DMS 273 treated with DMSO at 0.1 percent for 48 hours (cell line): ENCODE measurements around the gene RAB11FIP4.

Experiments used
- DNase-seq: peaks from one replicate; lab custom pipeline; 2025; lab: John Stamatoyannopoulos, UW

RAB11FIP4 gene

DNA sequence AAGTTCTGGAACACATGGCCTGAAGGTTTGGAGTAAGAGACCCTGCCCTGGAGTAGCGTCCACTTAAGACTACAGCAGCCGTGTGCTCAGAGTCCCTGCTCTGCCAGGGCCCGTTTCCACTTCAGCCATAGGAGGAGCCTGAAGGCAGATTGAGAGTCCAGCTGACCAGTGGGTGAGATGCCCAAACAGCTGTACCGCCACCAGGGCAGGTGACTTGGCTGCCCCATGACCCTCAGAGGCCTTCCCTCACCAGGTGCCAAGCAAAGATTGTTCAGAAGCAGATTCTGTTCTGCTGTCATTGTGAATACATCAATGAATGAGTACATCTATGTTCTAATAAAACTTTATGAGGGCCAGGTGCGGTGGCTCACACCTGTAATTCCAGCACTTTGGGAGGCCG lies 178.8 kb downstream of the RAB11FIP4 start:
- DNase-seq = no peak

DNA sequence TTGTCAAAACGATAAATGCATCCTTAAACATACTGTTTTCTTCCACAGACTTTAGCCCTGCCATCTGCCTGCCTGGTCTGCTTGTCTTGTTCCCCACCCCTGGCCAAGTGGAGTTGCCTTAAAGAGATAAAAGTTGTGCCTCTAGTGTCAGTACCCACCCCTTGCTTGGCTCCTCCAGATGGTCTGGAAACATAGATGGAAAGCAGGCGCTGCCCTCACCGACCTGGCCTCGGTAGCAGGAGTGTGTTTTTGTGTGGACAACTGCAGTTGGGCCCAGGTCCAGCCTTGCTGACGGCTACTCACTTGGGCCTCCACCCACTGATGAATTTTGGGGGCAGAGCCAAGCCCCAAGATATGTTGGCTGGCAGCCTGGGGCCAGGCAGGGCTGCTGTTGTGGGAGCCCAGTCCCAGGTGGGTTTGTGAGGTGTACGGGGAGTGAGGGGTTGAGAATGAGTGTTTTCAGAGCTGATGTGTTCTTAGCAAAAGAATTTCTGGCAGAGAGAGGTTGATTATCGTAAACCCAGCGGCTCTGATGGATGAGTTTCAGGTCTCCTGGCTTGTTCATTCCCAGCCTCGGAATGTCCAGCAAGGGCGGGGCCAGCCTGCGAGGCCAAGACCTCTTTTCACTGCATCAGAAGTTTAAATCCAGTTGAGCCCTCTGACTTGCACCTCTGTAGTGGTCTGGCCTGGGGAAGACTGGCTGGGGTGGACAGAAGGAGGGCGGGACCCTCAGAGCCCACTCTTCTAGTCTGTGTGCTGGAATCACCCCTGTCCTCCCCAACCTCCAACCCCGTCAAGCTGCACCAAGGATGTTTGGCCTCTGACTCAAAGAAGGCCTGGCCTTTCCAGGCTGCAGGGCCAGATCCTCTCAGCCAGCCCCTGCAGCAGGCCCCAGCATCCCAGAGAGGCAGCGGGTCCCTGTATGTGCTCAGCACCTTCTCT lies 179.7 kb downstream of the RAB11FIP4 start:
- peak; percentile 69 for DNase-seq

DNA sequence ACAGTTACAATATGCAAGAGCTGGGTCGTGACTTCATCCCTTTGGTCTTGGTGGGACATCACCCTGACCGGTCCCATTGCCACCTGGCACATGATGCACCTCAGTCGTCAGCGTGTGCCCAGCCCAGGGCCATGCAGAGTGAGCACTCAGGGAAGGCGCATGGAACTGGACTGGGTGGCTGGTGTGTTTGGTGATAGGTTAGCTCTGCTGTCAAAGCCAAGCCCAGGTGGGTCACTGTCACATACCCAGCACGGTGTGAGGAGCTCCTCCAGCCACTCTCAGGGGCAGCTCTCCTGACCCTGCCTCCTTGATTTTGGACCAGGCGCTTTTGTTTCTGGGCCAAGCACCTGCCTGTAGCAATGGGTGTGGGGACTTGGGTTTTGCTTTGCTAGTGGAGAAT lies 180.9 kb downstream of the RAB11FIP4 start:
- DNase-seq = no peak

DNA sequence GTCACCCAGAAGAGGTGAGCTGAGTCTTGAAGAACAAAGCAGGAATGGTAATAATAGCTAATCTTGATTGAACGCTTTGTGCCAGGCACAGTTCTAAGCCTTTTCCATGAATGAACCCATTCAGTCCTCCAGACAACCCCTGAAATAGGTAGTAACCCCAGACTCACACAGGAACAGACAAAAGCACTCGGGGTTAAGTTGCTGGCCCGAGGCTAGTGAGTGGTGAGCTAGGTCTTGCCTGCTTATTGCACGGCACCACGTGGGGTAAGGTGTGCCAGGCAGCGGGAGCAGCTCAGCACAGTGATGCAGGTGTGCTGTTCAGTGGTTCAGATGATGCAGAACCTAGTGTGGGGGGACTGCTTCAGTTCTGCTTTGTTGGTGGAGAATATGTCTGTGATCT lies 181.6 kb downstream of the RAB11FIP4 start:
- DNase-seq = no peak

DNA sequence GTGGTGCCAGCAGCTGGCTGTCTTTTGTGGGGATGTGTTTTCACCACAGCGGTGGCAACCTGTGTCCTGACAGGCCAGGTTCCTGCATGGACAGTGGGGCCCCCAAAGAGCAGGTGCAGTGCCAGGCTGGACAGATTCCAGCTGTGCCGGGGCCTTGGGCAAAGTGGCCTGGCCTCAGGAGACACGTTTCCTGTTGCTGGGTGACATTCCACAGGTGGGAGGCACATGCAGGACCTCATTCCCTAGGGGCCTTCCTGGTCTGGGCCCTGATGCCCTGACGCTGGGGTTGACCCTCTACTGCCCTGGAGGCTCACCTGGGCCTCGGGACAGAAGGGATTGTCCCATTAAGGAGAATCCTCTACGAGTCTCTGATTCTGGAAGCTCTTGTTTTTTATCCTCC lies 182.4 kb downstream of the RAB11FIP4 start:
- DNase-seq = no peak

DNA sequence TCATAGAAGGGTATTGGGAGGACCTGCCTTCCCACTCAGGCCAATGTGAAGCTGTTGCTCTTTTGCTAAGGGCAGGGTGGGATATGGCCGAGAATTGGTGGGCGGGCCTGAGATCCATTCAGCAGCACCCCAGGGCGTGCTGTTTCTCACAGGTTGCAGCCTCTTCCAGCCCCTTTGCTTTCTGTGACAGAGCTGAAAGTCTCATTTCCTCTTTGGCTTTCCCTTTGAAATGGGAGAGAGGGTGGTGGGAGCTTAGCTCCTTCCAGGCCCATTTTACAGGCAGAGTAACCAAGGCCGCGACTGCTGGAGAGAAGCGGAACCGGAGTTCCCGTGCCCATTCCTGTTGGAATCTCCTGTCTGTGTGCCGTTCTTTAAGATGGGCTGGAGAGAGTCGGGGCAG lies 183.0 kb downstream of the RAB11FIP4 start:
- no peak for DNase-seq

DNA sequence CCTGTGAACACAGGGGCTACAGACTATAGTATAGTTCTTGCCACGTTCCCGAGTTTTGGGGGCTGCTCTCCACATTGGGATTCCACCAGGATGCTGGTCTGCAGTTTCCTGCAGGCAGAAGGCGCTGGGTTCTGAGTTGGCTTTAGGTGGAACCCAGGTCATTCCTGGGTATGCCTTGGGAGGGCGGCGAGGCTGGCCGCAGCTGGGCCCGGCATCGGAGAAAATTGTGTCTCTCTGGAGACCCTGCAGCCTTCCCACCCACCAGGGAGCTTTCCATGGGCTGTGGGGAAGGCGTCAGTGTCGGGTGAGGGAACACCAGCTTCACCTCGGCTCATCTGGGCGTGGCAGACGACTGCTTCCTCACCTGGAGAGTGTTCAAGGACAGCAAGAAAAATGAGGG lies 183.6 kb downstream of the RAB11FIP4 start:
- no peak for DNase-seq

DNA sequence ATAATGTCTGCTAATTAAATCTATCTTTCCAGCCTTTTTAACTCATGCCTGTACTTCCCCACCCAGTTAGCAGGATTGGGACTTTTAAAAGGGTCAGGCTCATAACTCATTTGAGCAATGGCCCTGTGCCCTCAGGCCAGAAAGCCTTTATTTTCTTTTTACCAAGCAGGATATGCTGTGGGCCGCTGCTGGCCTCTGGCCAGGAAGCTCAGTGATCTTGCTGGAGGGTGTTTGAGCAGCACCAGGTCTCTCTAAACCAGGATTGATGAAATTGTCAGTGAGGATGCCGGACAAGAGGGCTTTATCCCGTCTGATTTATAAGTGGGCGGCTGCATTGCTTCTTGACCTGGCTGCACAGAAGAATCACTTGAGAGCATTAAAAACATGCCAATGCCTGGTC lies 187.8 kb downstream of the RAB11FIP4 start:
- no peak for DNase-seq

DNA sequence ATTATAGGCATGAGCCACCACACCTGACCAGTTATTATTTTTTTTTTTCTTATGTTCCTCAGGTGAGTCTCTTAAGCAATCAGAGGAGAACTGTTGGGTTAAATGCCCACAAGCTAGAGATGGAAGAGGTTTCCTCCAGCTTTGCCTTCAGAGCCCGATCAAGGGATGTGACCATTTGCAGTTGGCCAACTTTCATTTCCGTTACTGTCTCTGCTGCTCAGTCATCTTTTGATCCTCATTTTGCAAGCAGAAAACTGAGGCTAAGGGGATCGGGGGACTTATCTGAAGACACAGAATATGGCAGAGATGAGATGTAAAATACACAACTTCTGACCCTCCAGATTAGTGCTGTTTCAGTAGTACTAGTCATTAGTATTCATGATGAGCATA lies 188.8 kb downstream of the RAB11FIP4 start:
- DNase-seq = no peak

DNA sequence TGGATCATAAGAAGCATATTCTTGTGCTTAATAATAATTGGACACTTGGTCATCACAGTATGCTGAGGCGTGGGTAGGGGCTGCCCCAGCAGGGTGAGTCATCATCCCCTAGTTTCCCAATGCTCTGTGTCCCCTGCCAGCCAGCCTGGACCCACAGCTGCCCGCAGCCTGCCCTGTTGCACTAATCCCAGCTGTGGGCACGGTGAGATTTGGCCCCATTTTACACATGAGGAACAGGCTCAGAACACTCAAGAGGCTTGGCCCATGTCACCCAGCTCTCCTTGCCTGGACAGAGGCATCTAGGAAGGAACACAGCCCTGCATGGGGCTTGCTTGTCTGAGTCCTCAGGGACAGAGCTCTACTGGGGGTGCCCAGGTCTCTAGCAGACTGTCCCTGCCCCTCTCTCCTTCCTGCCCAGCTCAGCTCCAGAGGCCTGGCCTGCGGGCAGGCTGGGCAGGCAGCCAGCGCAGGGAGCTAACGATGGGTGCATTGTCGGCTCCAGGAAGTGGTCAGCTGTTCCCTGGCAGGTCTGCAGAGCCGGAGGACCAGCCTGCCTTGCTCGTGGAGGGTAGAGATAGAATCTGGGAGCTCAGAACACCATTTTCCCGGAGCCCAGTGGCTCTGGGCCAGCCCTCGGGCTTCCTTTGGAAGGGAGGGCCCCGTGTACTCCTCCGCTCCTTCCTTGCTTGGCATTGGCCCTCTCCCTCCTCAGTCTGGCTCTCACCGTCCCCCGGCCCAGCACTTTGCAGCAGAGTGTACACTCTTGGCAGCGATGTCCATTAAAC lies 189.4 kb downstream of the RAB11FIP4 start:
- peak; percentile 17 for DNase-seq

DNA sequence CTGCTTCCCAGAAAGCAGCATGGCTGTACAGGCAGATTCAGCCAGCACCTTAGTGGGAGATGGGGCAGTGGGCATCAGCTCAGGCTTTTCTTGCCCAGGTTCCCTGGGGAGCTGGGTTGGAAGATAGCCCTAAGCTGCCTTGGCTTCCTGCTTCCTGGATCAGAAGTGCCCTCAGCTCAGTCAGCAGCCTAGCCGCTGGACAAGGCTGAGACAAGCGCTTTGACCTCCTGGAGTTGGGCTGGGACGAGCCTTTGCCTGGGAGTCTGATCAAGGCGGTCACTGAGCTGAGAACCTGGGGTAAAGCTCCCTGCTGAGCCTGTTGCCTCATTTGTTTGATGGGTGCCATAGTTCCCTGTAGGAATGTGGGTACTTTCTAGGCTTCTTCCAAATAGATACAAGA lies 190.0 kb downstream of the RAB11FIP4 start:
- DNase-seq = no peak

DNA sequence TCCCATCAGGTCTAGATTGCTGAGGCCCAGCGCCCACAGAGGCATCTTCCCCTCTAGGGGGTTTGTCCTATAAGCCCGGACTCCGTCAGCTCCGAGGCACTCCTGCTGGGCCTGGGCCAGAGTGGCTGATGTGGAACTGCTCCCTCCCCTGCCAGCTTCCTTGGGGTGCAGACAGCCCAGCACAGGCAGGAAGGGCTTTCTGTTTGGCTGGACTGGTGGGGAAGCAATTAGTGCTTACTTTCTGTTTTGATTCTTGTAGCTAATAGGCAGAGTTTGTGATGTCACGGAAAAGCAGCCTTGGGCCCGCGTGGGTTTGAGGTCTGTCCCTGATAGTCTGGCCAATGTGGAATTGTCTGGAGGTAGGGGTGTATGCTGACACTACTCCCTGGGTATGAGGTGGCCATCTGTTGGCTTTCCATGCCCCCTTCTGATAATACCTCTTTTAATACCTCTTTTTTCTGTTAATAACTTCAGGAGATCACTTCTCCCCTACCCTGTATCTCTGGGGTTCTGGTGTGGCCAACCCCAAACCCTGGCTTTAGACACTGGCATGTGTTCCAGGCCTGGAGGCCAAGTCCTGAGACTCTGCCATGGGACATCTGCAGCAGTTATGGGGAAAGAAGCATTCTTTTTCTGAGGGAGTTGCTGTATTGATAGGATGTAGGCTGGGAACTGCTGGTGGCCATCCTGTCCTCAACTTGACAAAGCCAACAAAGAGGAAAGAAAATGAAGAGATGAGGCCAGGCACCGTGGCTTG lies 190.9 kb downstream of the RAB11FIP4 start:
- DNase-seq = no peak

DNA sequence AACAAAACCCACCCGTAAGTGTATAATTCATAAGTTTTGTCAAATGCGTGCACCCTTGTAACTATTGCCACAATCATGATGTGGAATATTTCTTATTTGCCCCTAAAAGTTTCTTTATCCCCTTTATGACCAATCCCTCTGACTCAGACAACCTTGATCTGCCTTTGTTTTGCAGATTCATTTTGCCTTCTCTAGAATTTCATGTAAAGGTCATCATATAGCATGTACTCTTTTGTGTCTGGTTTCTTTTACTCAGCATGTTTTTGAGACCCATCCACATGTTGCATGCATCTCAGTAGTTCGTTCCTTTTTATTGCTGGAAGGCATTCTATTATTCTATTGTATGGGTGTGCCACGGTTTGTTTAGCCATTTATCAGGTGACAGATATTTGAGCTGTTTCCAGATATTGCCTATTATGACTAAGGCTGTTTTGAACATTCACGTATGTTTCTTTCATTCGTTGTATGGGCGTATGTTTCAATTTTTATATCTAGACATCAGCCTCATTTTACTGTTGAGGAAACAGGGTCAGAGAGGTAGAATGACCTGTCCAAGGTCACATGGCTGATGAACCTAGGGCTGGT lies 192.4 kb downstream of the RAB11FIP4 start:
- no peak for DNase-seq

DNA sequence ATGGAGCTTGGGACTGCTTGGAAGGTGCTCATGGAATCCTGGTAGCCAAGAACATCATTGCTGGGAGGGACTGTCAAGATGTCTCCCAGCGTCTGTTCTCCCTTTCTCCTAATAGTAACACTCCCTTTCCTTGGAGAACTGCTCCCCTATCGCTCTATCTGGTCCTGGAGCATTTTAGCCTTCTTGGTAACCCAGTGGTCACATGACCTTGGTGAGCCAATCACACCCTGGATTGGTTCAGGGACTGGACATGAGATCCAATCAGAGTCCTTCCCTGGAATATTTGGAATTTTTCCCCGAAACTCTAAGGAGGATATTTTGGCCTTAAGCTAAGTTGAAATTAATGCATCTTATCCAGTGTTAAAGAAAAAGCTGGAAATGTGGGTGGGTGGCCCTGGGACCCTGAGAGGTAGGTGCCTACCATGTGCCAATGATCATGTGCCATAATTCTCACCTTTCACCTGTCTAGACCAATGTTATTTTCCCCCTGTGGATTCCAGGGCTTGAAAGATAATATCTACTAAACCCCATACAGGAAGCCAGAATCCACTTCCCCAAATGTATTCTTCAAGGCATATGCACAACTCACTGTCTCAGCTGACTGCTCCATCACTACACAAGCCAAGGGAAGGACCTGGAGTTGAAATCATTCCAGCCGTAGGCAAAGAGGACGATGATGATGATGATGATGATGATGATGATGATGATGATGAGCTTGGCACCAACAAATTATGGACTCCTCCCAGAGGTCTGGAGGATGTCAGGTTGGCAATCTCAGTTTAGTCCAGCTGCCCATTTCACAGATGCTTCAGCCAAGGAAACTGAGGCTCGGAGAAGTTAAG lies 193.2 kb downstream of the RAB11FIP4 start:
- DNase-seq = no peak

DNA sequence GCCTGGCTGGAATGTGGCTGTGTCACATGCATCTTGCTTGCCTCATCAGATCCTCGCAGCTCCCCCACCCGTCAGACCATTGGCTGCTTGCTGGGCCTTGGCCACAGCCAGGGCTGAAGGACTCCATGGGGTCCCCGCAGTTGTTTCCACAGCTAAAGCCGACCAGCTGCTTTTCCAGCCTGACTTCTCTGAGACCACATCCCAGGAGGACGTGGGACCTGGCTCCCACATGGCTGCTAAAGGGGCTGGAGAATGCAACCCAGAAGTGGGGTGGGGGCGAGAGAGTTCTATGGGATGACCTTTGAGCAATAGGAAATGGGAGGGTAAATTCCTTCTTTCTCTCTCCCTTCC lies 193.8 kb downstream of the RAB11FIP4 start:
- no peak for DNase-seq

DNA sequence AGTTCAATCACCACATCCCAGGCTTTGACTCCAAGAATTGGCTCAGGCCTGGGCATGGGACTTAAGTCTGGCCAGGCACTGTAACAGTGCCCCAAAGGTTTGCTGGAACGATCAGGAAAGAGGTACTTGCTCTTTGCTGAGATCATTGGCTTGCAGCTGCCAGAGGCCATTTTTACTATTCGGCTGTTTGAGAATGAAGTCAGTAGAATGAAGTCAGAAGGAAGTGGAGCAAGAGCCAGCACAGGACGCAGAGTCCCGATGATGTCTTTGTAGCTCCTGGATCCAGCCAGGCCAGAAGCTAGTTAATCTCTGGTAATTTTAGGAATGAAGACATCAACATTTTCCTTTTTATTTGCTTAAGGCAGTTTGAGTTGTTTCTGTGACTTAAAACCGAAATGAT lies 195.5 kb downstream of the RAB11FIP4 start:
- DNase-seq = no peak

DNA sequence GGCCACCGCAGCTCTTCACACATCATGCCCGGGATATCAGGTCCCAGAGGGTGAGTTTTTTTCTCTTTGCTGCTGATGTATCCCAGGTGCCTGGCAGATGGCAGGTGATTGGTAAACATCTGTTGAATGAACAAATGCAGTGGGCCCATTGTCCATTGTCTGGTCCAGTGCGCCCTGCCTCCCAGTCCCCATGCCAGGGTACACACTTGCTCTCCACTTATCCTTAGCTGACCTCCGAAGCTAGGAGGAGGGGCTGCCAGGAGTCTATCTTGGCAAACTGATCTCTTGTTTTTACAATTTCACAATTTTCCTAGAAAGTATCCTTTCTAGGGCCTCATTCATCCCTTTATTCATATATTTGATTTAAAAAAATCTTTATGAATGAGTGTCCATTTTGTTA lies 196.0 kb downstream of the RAB11FIP4 start:
- DNase-seq = no peak
